Stimulated activated naive CD4-positive, alpha-beta T cell (primary cell): ENCODE measurements around the gene ZNF420.

Experiments used
- DNase-seq, 6 experiments: peaks; one replicate each; lab custom pipeline; 2025; lab: John Stamatoyannopoulos, UW

Gene ZNF420

DNA sequence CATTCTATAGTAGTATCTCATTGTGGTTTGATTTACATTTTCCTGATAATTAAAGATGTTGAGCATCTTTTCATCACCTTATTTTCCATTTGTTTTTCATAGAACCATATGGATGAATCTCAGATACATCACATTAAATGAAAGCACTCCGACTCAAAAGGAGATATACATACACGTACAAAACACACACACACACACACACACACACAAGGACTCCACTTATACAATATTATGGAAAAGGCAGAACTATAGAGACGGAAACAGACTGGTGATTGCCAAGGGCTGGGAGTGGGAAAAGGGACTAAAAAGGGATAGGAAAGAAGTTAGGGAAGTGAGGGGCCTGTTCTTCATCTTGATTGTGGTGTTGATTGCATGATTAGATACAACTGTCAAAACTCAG, 70.0 kb downstream of the ZNF420 start:
- DNase-seq: no peak

DNA sequence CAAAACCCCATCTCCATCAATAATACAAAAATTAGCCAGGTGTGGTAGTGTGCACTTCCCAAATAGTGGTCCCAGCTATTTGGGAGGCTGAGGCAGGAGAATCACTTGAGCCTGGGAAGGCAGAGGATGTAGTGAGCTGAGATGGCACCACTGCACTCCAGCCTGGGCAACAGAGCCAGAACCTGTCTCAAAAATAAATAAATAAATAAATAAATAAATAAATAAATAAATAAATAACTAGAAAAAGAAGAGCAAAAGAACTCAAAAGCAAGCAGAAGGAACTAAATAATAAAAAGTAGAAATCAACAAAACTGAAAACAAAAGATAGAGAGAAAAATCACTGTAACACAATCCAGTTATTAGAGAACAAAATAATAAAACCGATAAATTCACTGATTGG, 81.9 kb downstream of the ZNF420 start:
- DNase-seq: no peak

DNA sequence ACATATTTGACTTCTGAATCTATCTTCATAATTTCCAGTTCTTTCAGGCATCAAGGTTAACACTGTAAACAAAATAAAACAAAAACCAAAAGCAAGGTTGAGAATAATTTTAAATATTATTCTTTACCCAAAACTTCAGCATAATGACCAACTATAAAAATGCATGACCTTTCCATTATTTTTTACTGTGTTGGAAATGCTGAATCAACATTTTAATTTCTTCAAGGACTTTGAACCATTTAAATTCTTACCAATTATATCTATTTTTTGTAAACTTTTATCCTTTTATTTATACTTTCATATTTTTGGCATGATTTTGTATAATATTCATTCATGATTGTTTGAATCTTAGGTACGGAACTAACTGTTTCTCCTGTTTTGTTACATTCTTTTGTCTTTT, 87.4 kb downstream of the ZNF420 start:
- DNase-seq: no peak

- peak; percentile 78 to 90 (median 86) for DNase-seq
Measured at GRCh38 chr19:37172368-37173366, 94.4 kb downstream of the ZNF420 start, which contains the start of gene ZNF585A. Gene ZNF585A (minus strand): TSS chr19:37172695. CDS start chr19:37169910, 2,785 bp downstream.
